K562 (cell line): ENCODE measurements around the gene MBOAT2. TPM values are rescaled to one million over a fixed set of nuclear protein-coding genes. Genes with fewer than 3 reads are reported as not detected.
A peak's percentile ranks its signal among the peaks of the same experiment; 100 is the strongest.

Source experiments
- ATAC-seq: fragments of 200-7000 bp; cut with Tn5 transposase; 3 replicates; pipeline ENCODE4 v1.9.1; 2020; ENCODE audit warnings: moderate library complexity
- BruUV-seq: library from RNA; stranded (reverse); fragments of 400-500 nt; replicated peaks from 2 replicates; lab custom pipeline; 2021; lab: Mats Ljungman, UMichigan
- CTCF ChIA-PET: fragments of 300-600 bp; formaldehyde crosslinking; extraction: SDS; loops from one replicate; lab custom pipeline; 2021; ENCODE audit warnings: low intra/inter-chr PET ratio; lab: Yijun Ruan, JAX
- POLR2A ChIA-PET: fragments of 300-600, 350-650 bp; sonication (Branson Sonifier 250); formaldehyde crosslinking; extraction: SDS; loops from one replicate; lab custom pipeline; 2021; ENCODE audit warnings: antibody characterized with exemption, inconsistent platforms; lab: Yijun Ruan, JAX
- DNase-seq, 4 experiments: peaks; one replicate each; pipeline versions ENCODE4 v3.0.0 to v3.0.0-alpha.2; 2011 to 2018; ENCODE audit warnings: low spot score in 3 of 4, mixed read lengths in 3 of 4; ENCODE audit errors: extremely low read depth in 1 of 4
- FAIRE-seq: peaks from 2 replicates; lab custom pipeline; 2011; peaks lifted over from hg19 to GRCh38; lab: Jason Lieb, UNC
- H2AFZ ChIP-seq: 2 replicates; pipeline ENCODE4 v1.6.0; 2011; ENCODE audit warnings: low read depth, low read length, control low read depth, inconsistent platforms
- H3K27ac ChIP-seq: fragments of 200-600 bp; 3 replicates; pipeline ENCODE4 v1.8.0; 2011; ENCODE audit warnings: low read depth, mild to moderate bottlenecking, control low read depth, inconsistent platforms, low read length, moderate library complexity, mixed read lengths; ENCODE audit errors: extremely low read depth
- H3K27me3 ChIP-seq, 2 experiments: fragments of 300-600 bp in 1 of 2; 2 replicates in 1 of 2; 3 replicates in 1 of 2; pipeline versions ENCODE4 v1.6.0 to v1.8.0; 2011; ENCODE audit warnings: inconsistent platforms in 2 of 2, low read length in 2 of 2, mild to moderate bottlenecking in 1 of 2, mixed read lengths in 1 of 2, moderate library complexity in 1 of 2; ENCODE audit not compliant: control insufficient read depth in 2 of 2, insufficient read depth in 2 of 2
- H3K36me3 ChIP-seq: fragments of 300-600 bp; 3 replicates; pipeline ENCODE4 v1.8.0; 2011; ENCODE audit warnings: mild to moderate bottlenecking, low read length, inconsistent platforms; ENCODE audit not compliant: control insufficient read depth, insufficient read depth
- H3K4me1 ChIP-seq, 2 experiments: fragments of 200-600 bp in 1 of 2; replicated peaks in 1 of 2; 2 replicates in 1 of 2; 3 replicates in 1 of 2; pipeline versions ENCODE4 v1.5.1 to v1.8.0; 2011; ENCODE audit warnings: inconsistent platforms in 2 of 2, low read length in 2 of 2, mild to moderate bottlenecking in 1 of 2, mixed read lengths in 1 of 2, moderate library complexity in 1 of 2; ENCODE audit not compliant: control insufficient read depth in 2 of 2, insufficient read depth in 2 of 2
- H3K4me2 ChIP-seq: 2 replicates; pipeline ENCODE4 v1.6.1; 2011; ENCODE audit warnings: low read length, control low read depth, inconsistent platforms, mixed read lengths; ENCODE audit not compliant: insufficient read depth
- H3K4me3 ChIP-seq: fragments of 200-600 bp; sonication (generic), shearing (Covaris generic); 2 replicates; pipeline ENCODE4 v1.5.1; 2016; ENCODE audit warnings: control low read depth, inconsistent platforms
- H3K79me2 ChIP-seq: fragments of 200-600 bp; 3 replicates; pipeline ENCODE4 v1.8.0; 2011; ENCODE audit warnings: low read length, inconsistent platforms; ENCODE audit not compliant: control insufficient read depth, insufficient read depth
- H3K9ac ChIP-seq, 2 experiments: 2 replicates each; pipeline versions ENCODE4 v1.6.0 to v1.6.1; 2011; ENCODE audit warnings: low read depth in 2 of 2, low read length in 2 of 2, control low read depth in 1 of 2, inconsistent platforms in 1 of 2, mild to moderate bottlenecking in 1 of 2, mixed read lengths in 1 of 2; ENCODE audit not compliant: insufficient read depth in 1 of 2
- H3K9me1 ChIP-seq: one replicate; pipeline ENCODE4 v1.6.0; 2011; ENCODE audit warnings: inconsistent platforms, mild to moderate bottlenecking, low read length, moderate library complexity; ENCODE audit not compliant: control insufficient read depth, insufficient read depth
- H3K9me3 ChIP-seq: replicated peaks from 2 replicates; pipeline ENCODE4 v1.5.1; 2011; ENCODE audit warnings: low read depth, low read length, inconsistent platforms; ENCODE audit not compliant: control insufficient read depth, insufficient read depth
- H4K20me1 ChIP-seq: replicated peaks from 2 replicates; pipeline ENCODE4 v1.6.1; 2011; ENCODE audit warnings: low read length, inconsistent platforms, mixed read lengths; ENCODE audit not compliant: control insufficient read depth, insufficient read depth
- CSDE1 ChIP-seq, 2 experiments: fragments of 450-650 bp; IDR thresholded peaks; 2 replicates each; pipeline ENCODE4 v1.6.1; 2016; ENCODE audit warnings: mild to moderate bottlenecking in 1 of 2
- HDAC6 ChIP-seq: IDR thresholded peaks from 2 replicates; pipeline ENCODE4 v1.6.1; 2012; ENCODE audit warnings: low read depth, mild to moderate bottlenecking, control low read depth, inconsistent platforms, low read length, moderate library complexity
- PPARD ChIP-seq: fragments of 250-450 bp; sonication (Bioruptor Pico); IDR thresholded peaks from 2 replicates; pipeline ENCODE4 v1.8.0; 2022; ENCODE audit warnings: inconsistent platforms, mild to moderate bottlenecking, moderate library complexity
- RBBP5 ChIP-seq: fragments of 200-600 bp; sonication (generic); IDR thresholded peaks from 2 replicates; pipeline ENCODE4 v1.6.1; 2012; ENCODE audit warnings: borderline replicate concordance, mild to moderate bottlenecking, low read length, control low read depth, inconsistent platforms; ENCODE audit not compliant: insufficient read depth, poor library complexity, severe bottlenecking
- RBM17 ChIP-seq: fragments of 200-400 bp; formaldehyde crosslinking; IDR thresholded peaks from 2 replicates; pipeline ENCODE4 v1.6.1; 2017; ENCODE audit warnings: low read depth, mild to moderate bottlenecking, low read length, borderline replicate concordance
- ZNF121 ChIP-seq: sonication (generic); formaldehyde crosslinking; conservative IDR thresholded peaks from 2 replicates; pipeline ENCODE4 v1.8.0; 2022; ENCODE audit warnings: missing genetic modification reagents
- ZNF124 ChIP-seq: sonication (generic); formaldehyde crosslinking; IDR thresholded peaks from 2 replicates; pipeline ENCODE4 v1.8.1; 2022; ENCODE audit warnings: missing genetic modification reagents
- ZNF57 ChIP-seq: fragments of 450-650 bp; formaldehyde crosslinking; IDR thresholded peaks from 2 replicates; pipeline ENCODE4 v1.4.0; 2020; ENCODE audit warnings: mild to moderate bottlenecking, moderate library complexity
- WGBS: fragments of 100-300 bp; shearing (Covaris generic); methylation state at CpG from one replicate; pipeline ENCODE4 v1.1.6; 2016; ENCODE audit warnings: low coverage, mixed read lengths; ENCODE audit not compliant: insufficient coverage; ENCODE audit errors: missing lambda C conversion rate; 5-methylcytosine and 5-hydroxymethylcytosine counted together
- in situ Hi-C: fragments of 300-500 bp; cut with MboI; formaldehyde crosslinking; loops from 4 replicates; pipeline ENCODE4 v1.15.0; 2018; ENCODE audit warnings: inconsistent platforms, mixed read lengths
- intact Hi-C: fragments of 100-400 bp; cut with micrococcal nuclease; formaldehyde crosslinking; loops from 2 replicates; pipeline ENCODE4 v1.14.2; 2022
- polyA plus RNA-seq, 8 experiments: library from polyadenylated mRNA; depleted of rRNA in 4 of 8; stranded (reverse) in 5 of 8; unstranded in 3 of 8; fragments of >200 nt; fragmentation: Nextera tagmentation in 2 of 8; fragmentation: Illumina TruSeq in 1 of 8; extraction: Ambion mirVana in 2 of 8; extraction: Trizol in 1 of 8; gene quantifications; 2 replicates each; pipeline versions ENCODE4 v1.2.1 to v1.2.3, GENCODE V29; 2011 to 2014; ENCODE audit warnings: inconsistent platforms in 1 of 8, missing spikeins in 1 of 8
- total RNA-seq, 7 experiments: library from RNA; depleted of rRNA in 6 of 7; stranded (reverse); fragments of >200 nt in 6 of 7; fragmentation: Illumina TruSeq in 2 of 7; extraction: Trizol in 2 of 7; gene quantifications; 2 replicates each; pipeline versions ENCODE4 v1.2.1 to v1.2.3, GENCODE V29; 2011 to 2021; ENCODE audit warnings: low replicate concordance in 1 of 7
- TF ChIP-seq, protein P1 (sequence below): sonication (generic); formaldehyde crosslinking; IDR thresholded peaks from 2 replicates; pipeline ENCODE4 v1.8.0; 2022; ENCODE audit warnings: missing genetic modification reagents, mild to moderate bottlenecking, moderate library complexity, borderline replicate concordance
- TF ChIP-seq, protein P2 (sequence below): sonication (generic); formaldehyde crosslinking; IDR thresholded peaks from 2 replicates; pipeline ENCODE4 v1.8.1; 2022; ENCODE audit warnings: missing genetic modification reagents

The MBOAT2 gene
- total and polyA plus RNA-seq, 9 of the 15 experiments (the other 6 are each of a cell fraction or from before 2014, with no cell fraction given): 8.4 to 122 (median 27.6) TPM

DNA sequence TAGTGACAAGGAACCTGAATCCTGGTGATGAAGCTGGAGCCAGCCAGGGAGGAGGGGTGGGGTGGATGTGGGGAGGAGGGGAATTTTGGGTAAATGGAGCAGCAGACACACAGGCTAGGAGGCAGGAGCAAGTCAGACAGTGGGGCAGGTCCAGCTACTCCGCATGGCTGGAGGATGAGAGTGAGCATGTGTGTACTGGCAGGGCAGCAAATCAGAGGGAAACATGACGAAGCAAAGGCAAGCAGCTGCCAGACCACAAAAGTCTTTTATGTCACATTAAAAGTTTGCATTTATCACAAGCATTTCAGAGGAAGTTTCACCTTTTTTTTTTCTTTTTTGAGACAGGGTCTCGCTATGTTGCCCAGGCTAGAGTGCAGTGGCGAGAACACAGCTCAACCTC, 154.2 kb downstream of the MBOAT2 start (continued):
- TF ChIP-seq RBBP5 (no peak), ZNF57 (no peak), RBM17 (no peak), ZNF121 (CRISPR knock-in tag) (peak; percentile 73)
- TF ChIP-seq, protein P1, sequence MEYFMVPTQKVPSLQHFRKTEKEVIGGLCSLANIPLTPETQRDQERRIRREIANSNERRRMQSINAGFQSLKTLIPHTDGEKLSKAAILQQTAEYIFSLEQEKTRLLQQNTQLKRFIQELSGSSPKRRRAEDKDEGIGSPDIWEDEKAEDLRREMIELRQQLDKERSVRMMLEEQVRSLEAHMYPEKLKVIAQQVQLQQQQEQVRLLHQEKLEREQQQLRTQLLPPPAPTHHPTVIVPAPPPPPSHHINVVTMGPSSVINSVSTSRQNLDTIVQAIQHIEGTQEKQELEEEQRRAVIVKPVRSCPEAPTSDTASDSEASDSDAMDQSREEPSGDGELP (CRISPR knock-in tag): peak; percentile 22; the same call in 1 of the 2 replicates

DNA sequence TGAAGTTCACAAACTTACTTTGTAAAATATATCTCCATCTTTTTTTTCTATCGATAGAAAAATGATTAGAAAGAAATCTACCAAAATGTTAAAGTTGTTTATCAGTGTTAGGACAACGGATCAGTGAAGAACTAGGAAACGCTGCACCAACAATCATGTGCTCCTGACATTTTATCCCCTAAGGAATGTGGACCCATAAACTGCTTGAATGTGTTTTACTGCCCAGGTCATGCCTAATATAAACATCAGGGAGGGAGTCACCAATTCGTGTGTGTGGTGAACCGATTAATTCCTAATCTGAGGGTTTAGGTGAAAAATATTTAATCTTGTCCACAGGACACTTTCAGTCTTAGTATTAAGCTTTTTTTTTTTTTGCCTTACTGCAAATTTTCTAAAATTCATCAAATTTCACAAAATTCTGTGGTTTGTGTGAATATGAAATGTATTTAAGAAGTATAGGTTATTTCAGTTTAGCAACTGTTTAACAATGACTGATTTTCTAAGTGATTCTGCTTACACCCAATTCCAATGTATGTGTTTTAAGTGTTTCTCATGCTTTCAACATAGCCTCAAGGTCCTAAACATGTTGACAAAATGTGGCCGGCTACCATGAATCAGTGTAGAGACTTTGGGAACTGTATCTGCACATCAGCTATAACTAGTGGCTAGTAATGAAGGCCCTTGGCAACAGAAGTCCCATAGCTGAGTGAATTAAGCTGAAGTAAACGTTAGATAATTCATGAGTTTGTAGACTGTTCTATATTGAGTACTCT, 155.0 kb downstream of the MBOAT2 start:
- in situ Hi-C loops: no loop called here
- H4K20me1 ChIP-seq: no peaks in the 10 kb centered on the region
- CTCF ChIA-PET: no interaction called here
- FAIRE-seq: no peak
- H3K4me2 ChIP-seq: no peak overlapping the region
- no peaks in the 10 kb centered on the region for H3K9me1 ChIP-seq
- H3K9me3 ChIP-seq: no peaks in the 10 kb centered on the region
- H3K9ac ChIP-seq: no peak overlapping the region
- WGBS: 64% methylated on average over 7 of the region's 7 CpGs
- BruUV-seq: no TSS peak
- DNase-seq: no peak
- no peak overlapping the region for H3K27ac ChIP-seq
- H3K79me2 ChIP-seq: no peaks in the 10 kb centered on the region
- no peak overlapping the region for H2AFZ ChIP-seq
- no peak for ATAC-seq
- H3K4me3 ChIP-seq: no peak overlapping the region
- no peaks in the 10 kb centered on the region for H3K36me3 ChIP-seq
- H3K4me1 ChIP-seq: peaks cover 0 to 25% of the 10 kb centered on the region in 2 experiments; a peak in 3 of 5 replicates
- H3K27me3 ChIP-seq: no peaks in the 10 kb centered on the region
- POLR2A ChIA-PET: interaction anchor here (0.6 to 1.1 kb wide), 3 partner anchors 12 to 560 kb away, joined by 3 to 4 read pairs (median 4); no protein-coding TSS in a partner anchor
- TF ChIP-seq ZNF124: no peak
- no peak for TF ChIP-seq PPARD (CRISPR knock-in tag)
- TF ChIP-seq HDAC6: no peak
- TF ChIP-seq, protein P2, sequence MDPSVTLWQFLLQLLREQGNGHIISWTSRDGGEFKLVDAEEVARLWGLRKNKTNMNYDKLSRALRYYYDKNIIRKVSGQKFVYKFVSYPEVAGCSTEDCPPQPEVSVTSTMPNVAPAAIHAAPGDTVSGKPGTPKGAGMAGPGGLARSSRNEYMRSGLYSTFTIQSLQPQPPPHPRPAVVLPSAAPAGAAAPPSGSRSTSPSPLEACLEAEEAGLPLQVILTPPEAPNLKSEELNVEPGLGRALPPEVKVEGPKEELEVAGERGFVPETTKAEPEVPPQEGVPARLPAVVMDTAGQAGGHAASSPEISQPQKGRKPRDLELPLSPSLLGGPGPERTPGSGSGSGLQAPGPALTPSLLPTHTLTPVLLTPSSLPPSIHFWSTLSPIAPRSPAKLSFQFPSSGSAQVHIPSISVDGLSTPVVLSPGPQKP (CRISPR knock-in tag): no peak
- TF ChIP-seq CSDE1 (IDR thresholded peaks at IDR 0.05): no peak
- TF ChIP-seq, all 486 proteins: peak for 0
- intact Hi-C loops: no loop called here
